Posterior vena cava (tissue), 2 donors: ENCODE measurements around the gene PNMA1. TPM values are rescaled to one million over a fixed set of nuclear protein-coding genes. Genes with fewer than 3 reads are reported as not detected.
A peak's percentile ranks its signal among the peaks of the same experiment; 100 is the strongest.

Source experiments
- DNase-seq: peaks from one replicate; pipeline ENCODE4 v3.0.0-alpha.2; 2020; ENCODE audit warnings: low spot score
- intact Hi-C, 2 donors: fragments of 100-400 bp; cut with DNase I; formaldehyde crosslinking; loops; one replicate each; pipeline versions ENCODE4 v1.14.1 to v1.14.2; 2022 to 2023
- long read RNA-seq, 2 donors: library from polyadenylated mRNA; unstranded; transcript quantifications; one replicate each; pipeline ENCODE4 v2.0.0, GENCODE V29; 2020 to 2021
- total RNA-seq, 2 donors: library from RNA; stranded (reverse); fragmentation: NEBNext Ultra II Directional; extraction: Animal tissue kit (Norgen Biotek cat#: 25700); gene quantifications; one replicate each; pipeline ENCODE4 v1.2.1, GENCODE V29; 2021
- donor health status: DM: yes; HTN: yes; CAD: no.
- donor health status: DM: yes; HTN: yes; CAD: no.

The PNMA1 gene, protein sequence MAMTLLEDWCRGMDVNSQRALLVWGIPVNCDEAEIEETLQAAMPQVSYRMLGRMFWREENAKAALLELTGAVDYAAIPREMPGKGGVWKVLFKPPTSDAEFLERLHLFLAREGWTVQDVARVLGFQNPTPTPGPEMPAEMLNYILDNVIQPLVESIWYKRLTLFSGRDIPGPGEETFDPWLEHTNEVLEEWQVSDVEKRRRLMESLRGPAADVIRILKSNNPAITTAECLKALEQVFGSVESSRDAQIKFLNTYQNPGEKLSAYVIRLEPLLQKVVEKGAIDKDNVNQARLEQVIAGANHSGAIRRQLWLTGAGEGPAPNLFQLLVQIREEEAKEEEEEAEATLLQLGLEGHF
- total RNA-seq: 10 to 100 TPM; 64.8 to 88.7 TPM
- long read RNA-seq, donor 1, transcript PNMA1-201 (1 exons, 2,590 nt): major isoform, 93 of 93 reads
- long read RNA-seq, donor 1, partial matches to known transcripts: 0 of 93 reads
- long read RNA-seq, donor 1, other reads (novel, unspliced or antisense): 0 of 93 reads
- long read RNA-seq, donor 2, transcript PNMA1-201 (1 exons, 2,590 nt): major isoform, 28 of 29 reads
- long read RNA-seq, donor 2, partial matches to known transcripts: 0 of 29 reads
- long read RNA-seq, donor 2, other reads (novel, unspliced or antisense): 1 of 29 reads

GRCh38 chr14:73713803-73714655, at the start of gene PNMA1:
PNMA1 (minus strand) TSS chr14:73714384; CDS start chr14:73713639, 745 bp downstream.
- peak; percentile 94 for DNase-seq
- intact Hi-C loops: no loop called here

DNA sequence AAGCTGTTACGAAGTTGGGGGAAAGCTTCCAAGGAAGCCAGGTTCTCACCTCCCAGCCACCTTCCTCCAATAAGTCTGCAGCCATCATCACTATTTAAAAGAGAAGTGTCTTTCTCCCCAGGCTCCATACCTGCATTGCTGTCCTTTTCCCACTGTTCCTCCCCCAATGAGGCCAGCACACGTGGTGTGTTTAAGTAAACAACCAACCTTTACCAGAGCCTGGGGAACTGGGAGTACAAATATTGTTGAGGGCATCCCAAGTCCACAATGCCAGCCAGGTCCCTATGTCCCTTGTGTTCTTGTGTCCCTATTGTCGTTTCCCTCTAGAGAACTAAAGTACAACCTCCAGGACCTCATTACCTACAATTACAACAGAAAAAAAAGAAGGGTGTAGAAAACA, 49.2 kb upstream of the PNMA1 start:
- intact Hi-C loops: no loop called here

GRCh38 chr14:73762375-73762822, 48.2 kb upstream of the PNMA1 start:
- no peak for DNase-seq
- intact Hi-C loops: no loop called here

More for the DNA sequence above, 49.2 kb upstream of the PNMA1 start:
- no peak for DNase-seq

- no peak for DNase-seq
- intact Hi-C loops: no loop called here
Measured at GRCh38 chr14:73761618-73762355, 47.6 kb upstream of the PNMA1 start.

DNA sequence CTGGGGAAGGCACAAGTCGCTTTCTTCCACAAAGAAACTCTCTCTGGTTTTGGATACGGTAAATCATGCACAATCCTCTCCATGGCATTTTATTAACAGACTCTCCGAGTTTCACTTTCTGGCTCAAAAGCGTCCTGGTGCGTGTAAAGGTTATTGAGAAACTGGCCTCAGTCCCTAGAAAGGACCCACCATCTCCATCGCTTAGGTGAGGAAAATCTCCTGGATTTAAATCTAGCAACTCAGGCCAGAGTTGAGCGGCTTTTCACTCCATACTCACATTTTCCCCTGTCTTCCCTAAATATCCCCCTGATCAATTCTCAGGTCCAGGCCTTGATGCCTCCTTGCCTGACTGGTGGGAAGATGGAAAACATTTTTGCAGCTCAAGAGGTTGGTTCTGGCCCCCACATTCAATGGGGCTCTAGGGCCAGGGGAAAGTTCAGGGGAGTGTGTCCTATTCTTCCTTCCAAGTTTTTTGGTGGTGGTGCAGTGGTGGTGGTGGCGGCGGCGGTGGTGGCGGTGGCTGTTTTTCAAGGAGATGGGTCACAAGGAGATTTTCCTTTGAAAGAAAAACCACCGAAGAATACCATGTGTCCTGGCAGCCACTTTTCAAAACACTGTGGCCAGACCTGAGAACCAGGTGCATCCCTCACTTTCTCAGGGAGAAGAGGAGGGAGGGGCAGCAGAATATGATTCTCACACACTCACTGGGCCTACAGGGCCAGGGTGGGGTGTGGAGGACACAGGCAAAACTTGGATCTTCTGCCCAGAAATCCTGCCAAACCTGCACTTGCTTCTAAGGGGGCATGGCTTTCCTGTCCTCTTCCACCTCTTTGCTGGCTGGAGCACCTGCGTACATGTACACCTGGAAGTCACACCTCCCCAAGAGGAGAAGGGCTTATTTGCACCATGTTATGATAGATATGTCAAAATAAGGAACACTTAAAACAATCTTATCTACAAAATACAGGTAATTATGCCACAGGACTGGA, 46.7 kb upstream of the PNMA1 start:
- no peak for DNase-seq
- intact Hi-C loops: no loop called here

DNA sequence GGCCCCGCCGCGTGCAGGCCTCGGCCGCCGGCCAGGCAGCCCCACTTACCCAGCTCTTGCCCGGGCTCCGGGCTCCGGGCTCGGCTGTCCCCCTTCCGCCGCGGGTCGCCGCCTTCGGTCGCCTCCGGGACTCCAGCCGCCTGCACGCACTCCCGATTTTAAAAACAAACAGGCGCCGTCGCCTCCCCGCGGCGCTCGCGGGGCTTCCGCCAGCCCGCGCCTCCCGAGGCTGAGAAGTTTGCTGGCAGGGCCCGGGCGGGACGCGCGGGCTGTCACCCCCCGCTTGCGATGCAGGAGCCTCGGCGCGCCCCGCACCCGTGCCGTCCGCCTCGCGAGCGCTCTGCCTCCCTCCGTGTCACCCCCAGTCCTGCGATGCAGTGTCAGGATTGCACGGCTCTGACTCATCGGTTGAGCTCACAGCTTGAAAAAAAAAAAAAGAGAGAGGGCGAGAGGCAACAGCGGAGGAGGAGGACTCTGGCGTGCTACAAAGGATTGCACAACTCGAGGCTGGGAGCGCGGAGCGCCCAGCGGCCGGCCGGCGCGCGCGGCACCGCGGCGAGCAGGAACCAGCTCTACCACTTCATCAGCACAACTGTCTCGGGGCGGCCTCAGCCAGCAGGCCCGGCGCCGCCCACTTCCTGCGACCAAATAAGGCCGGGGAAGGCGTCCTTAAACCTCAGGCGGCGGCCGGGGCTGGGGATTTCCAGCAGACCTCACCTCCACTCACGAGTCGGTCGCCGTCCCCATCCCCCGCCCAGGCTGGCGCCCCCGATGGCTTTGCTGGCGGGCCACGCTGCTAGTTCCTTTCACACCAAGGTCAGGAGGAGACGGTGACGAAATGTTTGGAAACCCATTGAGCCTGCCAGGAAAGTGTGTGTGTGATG, 45.8 kb upstream of the PNMA1 start:
- intact Hi-C loops: loop anchor here in 1 of 2 donors (2.0 kb wide), 1 partner anchor 27 kb away; no protein-coding TSS in a partner anchor
- DNase-seq: peak; percentile 99

- intact Hi-C loops: loop anchor here in 1 of 2 donors (2.0 kb wide), 1 partner anchor 28 kb away; no protein-coding TSS in a partner anchor
- peak; percentile 95 for DNase-seq
Measured at GRCh38 chr14:73759183-73759713, 45.1 kb upstream of the PNMA1 start.

- peak; percentile 92 for DNase-seq
- intact Hi-C loops: loop anchor here in 1 of 2 donors (2.0 kb wide), 1 partner anchor 28 kb away; no protein-coding TSS in a partner anchor
Measured at GRCh38 chr14:73758392-73759182, 44.4 kb upstream of the PNMA1 start.

- DNase-seq: no peak
- intact Hi-C loops: loop anchor here in 1 of 2 donors (2.0 kb wide), 1 partner anchor 29 kb away; no protein-coding TSS in a partner anchor
Measured at GRCh38 chr14:73757876-73758391, 43.8 kb upstream of the PNMA1 start.

- no peak for DNase-seq
- intact Hi-C loops: no loop called here
Measured at GRCh38 chr14:73757381-73757780, 43.2 kb upstream of the PNMA1 start.

- DNase-seq: no peak
- intact Hi-C loops: no loop called here
Measured at GRCh38 chr14:73755434-73756014, 41.3 kb upstream of the PNMA1 start.

GRCh38 chr14:73754911-73755360, 40.8 kb upstream of the PNMA1 start:
- no peak for DNase-seq
- intact Hi-C loops: no loop called here

DNA sequence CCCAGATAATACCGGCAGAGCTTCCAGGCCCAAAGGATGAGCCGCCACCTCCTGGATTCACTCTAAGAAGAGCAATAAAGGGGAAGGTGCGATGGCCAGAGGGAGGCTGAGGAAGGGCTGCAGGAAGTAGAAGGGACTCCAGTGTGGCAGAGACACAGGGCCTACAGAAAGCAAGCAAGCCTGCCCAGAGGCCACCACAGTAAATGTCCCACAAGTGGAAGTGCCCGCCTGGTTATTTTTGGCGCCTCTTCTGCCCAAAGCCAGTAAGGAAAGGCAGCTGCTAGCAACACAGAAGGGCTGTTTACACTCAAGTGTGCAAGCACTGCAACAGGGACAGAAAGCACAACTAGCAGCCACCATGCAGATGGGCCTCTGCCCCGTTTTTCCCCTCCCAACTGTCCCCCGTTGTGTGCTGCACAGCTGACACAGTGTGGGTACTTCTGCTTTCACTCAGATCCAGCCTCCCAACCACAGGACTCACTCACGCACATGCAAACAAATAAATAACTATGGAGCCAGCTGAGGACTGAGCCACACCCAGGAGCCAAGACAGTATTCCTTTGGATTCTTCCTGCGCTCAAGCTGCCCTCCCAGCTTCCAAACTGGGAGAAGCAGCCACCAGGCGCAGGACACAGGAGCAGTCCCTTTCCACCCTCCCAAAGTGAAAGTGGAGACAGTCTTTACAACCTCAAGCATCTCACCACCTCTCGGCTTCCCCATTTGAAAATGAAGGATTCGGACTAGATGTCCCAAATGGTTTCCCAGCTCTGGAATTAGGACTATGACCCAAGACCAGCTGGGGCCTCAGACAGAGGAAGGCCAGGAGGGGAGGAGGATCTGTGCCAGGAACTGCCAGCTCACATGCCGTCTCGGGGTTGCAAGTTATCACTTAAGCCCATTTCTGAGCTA, 40.0 kb upstream of the PNMA1 start:
- DNase-seq: no peak
- intact Hi-C loops: no loop called here
